Activated CD4-positive, alpha-beta T cell treated with anti-CD3 and anti-CD28 coated beads, Interleukin-10, Interleukin-2, amounts not matched to agents 100 ng/mL and 50 ng/mL, durations not matched to agents 16 hours and 8 hours (primary cell): ENCODE data around the gene LGALS3.
"Not testable (repeated sequence)": the region's sequence is repeated elsewhere in the genome, so short reads cannot be mapped to it uniquely, and the experiment has no call there.

Source experiments
- DNase-seq: peaks from one replicate; pipeline ENCODE4 v3.0.0-alpha.2; 2020

LGALS3 gene

GRCh38 chr14:55129086-55129427 is at the start of gene LGALS3:
Gene LGALS3 (plus strand): TSS chr14:55129252. CDS start chr14:55137374, 8,122 bp downstream.
- peak; percentile 60 for DNase-seq

- DNase-seq, result not testable (repeated sequence)
Observed at GRCh38 chr14:55079961-55080360, 49.1 kb upstream of the LGALS3 start.

GRCh38 chr14:55084401-55085059 is 44.5 kb upstream of the LGALS3 start:
- no peak for DNase-seq

GRCh38 chr14:55085060-55085660 is 43.9 kb upstream of the LGALS3 start:
- no peak for DNase-seq

- DNase-seq, result no peak
Observed at GRCh38 chr14:55086938-55087337, 42.1 kb upstream of the LGALS3 start.

- DNase-seq, result no peak
Observed at GRCh38 chr14:55088356-55088755, 40.7 kb upstream of the LGALS3 start.

GRCh38 chr14:55092341-55092740 is 36.7 kb upstream of the LGALS3 start:
- DNase-seq, result no peak

GRCh38 chr14:55094292-55095157 is 34.5 kb upstream of the LGALS3 start:
- DNase-seq, result no peak

- peak; percentile 92 for DNase-seq
Observed at GRCh38 chr14:55097881-55098560, 31.0 kb upstream of the LGALS3 start.

GRCh38 chr14:55098561-55098898 is 30.5 kb upstream of the LGALS3 start:
- no peak for DNase-seq

GRCh38 chr14:55099756-55100155 is 29.3 kb upstream of the LGALS3 start:
- DNase-seq, result no peak

GRCh38 chr14:55101698-55102097 is 27.4 kb upstream of the LGALS3 start:
- no peak for DNase-seq

GRCh38 chr14:55102141-55102621 is 26.9 kb upstream of the LGALS3 start:
- DNase-seq, result peak; percentile 92

GRCh38 chr14:55103005-55103640 is 25.9 kb upstream of the LGALS3 start:
- DNase-seq, result peak; percentile 87

GRCh38 chr14:55103971-55104954 is 24.8 kb upstream of the LGALS3 start:
- DNase-seq, result no peak

GRCh38 chr14:55105991-55106390 is 23.1 kb upstream of the LGALS3 start:
- DNase-seq, result no peak

- DNase-seq, result peak; percentile 86
Observed at GRCh38 chr14:55107766-55108554, 21.1 kb upstream of the LGALS3 start.

- no peak for DNase-seq
Observed at GRCh38 chr14:55109836-55110235, 19.2 kb upstream of the LGALS3 start.

- no peak for DNase-seq
Observed at GRCh38 chr14:55111122-55111708, 17.8 kb upstream of the LGALS3 start.

- no peak for DNase-seq
Observed at GRCh38 chr14:55114720-55115119, 14.3 kb upstream of the LGALS3 start.
